Bronchial epithelial cell (primary cell): ENCODE results near the gene LZTR1. TPM values are rescaled to one million over a fixed set of nuclear protein-coding genes. Genes with fewer than 3 reads are reported as not detected.

Experiments
- DNase-seq: peaks from one replicate; pipeline ENCODE4 v3.0.0-alpha.2; 2010; ENCODE audit warnings: low read depth
- FAIRE-seq: peaks from 2 replicates; lab custom pipeline; 2011; peaks lifted over from hg19 to GRCh38; lab: Jason Lieb, UNC
- H3K27me3 ChIP-seq: 2 replicates; pipeline ENCODE4 v1.5.1; 2011; ENCODE audit warnings: low read length; ENCODE audit not compliant: control insufficient read depth, insufficient read depth
- H3K36me3 ChIP-seq: 2 replicates; pipeline ENCODE4 v1.5.1; 2011; ENCODE audit warnings: low read length; ENCODE audit not compliant: control insufficient read depth, insufficient read depth
- H3K4me3 ChIP-seq: 2 replicates; pipeline ENCODE4 v1.5.1; 2011; ENCODE audit warnings: mild to moderate bottlenecking, low read depth, low read length, control low read depth
- total RNA-seq: library from RNA; depleted of rRNA; stranded (reverse); fragments of >200 nt; gene quantifications from 2 replicates; pipeline ENCODE4 v1.2.1, GENCODE V29; 2014
- TF ChIP-seq, protein P1 (sequence below): IDR thresholded peaks from 2 replicates; pipeline ENCODE4 v1.5.1; 2011; ENCODE audit warnings: mild to moderate bottlenecking, moderate library complexity, low read length, control low read depth, inconsistent platforms; ENCODE audit not compliant: insufficient read depth, severe bottlenecking

Gene LZTR1
- total RNA-seq, 1 donor from 2014 or later = 14.7 TPM

DNA sequence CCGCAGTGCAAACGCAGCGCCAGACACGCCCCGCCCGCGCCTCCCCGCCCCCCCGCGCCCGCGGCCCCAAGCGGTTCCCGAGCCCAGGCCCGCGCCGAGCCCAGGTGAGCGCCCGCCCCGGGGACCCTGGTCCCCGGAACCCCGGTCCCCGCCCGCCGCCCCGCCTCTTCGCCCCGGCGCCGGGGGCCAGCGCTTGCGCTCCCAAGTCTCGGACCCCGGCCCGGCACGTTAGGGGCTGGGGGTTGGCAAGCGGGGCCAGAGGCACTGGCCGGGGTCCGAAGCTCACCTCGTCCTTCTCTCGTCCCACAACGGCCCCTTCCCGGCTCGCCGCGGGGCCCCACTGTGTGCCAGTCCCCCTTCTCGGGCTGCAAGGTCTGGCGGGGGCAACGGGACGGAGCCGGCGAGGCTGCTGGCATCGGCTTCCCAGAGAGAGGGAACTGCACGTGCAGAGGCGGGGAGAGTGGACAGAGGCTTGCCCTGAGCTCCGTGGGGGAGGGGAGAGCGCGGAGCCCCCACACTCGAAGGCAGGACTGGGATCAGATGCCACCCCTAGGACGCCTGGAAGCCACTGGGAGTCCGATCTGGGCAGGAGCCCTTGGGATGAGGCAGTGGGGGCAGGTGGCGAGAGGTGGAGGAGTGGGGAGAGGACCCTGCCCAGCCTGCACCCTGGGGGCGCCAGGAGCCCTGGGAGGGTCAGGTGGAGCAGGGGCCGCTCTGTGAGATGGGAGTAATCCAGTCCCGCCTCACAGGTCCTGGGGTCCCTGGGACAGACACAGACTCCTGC is 16.8 kb upstream of the LZTR1 start:
- Histone ChIP-seq H3K4me3 (no peak overlapping the region), H3K36me3 (peaks cover 1% of the 10 kb centered on the region), H3K27me3 (no peaks in the 10 kb centered on the region)
- FAIRE-seq (no peak), DNase-seq (no peak)
- TF ChIP-seq, protein P1, sequence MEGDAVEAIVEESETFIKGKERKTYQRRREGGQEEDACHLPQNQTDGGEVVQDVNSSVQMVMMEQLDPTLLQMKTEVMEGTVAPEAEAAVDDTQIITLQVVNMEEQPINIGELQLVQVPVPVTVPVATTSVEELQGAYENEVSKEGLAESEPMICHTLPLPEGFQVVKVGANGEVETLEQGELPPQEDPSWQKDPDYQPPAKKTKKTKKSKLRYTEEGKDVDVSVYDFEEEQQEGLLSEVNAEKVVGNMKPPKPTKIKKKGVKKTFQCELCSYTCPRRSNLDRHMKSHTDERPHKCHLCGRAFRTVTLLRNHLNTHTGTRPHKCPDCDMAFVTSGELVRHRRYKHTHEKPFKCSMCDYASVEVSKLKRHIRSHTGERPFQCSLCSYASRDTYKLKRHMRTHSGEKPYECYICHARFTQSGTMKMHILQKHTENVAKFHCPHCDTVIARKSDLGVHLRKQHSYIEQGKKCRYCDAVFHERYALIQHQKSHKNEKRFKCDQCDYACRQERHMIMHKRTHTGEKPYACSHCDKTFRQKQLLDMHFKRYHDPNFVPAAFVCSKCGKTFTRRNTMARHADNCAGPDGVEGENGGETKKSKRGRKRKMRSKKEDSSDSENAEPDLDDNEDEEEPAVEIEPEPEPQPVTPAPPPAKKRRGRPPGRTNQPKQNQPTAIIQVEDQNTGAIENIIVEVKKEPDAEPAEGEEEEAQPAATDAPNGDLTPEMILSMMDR = no peak

DNA sequence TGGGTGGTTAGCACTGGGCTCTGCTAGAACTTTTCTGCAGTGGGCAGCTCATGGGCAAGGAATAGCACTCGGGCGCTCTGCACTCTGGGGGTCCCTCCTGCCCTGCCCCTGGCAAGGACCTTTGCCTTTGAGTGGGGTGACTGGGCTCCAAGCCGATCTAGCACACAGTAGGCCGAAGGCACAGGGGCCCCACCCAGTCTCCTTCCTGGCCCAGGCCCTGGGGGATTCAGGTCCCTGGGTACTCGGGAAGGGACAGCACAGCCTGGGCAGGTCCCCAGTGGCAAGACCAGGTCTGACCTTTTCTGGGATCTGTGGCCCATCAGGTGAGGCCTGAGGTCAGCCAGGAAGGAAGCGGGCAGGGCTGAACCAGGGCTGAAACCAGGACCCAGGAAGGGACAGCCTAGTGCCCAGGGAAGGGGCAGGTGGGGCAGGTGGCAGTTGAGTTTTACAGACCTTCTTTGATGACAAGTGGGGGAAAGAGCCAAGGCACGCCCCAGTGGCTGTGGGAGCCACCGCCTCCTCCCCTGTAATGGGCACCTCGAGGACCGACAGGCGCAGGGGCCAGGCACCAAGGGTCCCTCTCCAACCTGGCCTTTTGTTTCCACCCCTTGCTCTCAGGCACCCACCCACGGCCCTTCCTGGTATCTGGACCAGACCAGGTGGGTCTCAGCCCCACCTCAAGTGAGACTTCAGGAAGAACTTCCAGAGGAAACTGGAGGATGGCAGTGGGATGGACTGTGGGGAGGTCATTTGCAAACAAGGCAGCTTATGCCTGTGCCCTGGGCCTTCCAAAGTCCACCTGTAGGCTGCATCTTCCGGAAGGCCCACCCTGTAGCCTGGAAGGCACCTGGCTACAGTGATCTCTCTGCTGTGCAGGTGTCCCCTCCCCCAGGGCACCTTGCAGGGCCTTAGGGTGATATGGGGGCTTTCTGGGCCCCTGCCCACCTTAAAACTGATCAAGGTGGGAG is 15.9 kb upstream of the LZTR1 start:
- Histone ChIP-seq H3K4me3 (no peak overlapping the region), H3K36me3 (peaks cover 1% of the 10 kb centered on the region), H3K27me3 (no peaks in the 10 kb centered on the region)
- DNase-seq = no peak
- TF ChIP-seq, protein P1 = no peak
- no peak for FAIRE-seq

DNA sequence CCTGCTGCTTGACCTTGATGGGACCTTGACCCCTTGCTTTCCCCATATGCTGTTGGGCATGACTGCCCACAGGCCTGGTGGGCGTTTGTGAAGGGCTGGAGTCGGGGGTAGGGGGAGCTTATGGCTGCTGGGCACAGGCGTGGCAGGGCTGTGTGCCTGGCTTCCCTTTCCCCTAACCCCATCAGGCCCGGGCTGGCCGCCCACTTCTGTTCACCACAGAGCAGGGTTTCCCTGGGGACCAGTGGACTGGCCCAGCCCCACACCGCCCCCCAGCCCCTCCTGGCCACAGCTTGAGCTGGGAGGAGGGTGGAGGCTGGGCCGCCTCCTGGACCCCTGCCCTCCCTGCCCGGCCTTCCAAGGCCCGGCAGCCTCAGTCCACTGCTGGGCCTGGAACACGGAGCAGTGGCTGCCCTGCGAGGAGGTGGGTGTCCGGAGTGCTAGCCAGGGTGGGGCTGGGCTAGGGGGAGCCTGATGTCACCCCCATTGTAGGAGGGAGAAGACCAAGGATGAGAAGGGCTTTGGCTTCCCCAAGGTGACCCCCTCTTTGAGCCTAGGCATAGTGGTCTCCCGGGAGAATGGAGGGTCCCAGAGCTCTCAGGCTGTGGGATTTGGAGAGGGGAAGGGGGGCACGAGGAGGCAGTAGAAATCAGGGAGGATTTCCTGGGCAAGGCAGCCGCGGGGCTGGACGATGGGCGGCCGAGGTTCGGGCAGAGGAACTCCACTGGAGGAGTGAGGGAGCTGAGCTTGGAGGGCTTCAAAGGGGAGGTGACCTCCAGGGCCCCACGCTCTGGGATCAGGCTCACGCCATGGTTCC is 15.0 kb upstream of the LZTR1 start, which contains the start of gene AIFM3:
Gene AIFM3 (plus strand): TSS at position 373 of the 814 bp plus-strand sequence. CDS start 690 bp downstream, outside the sequence.
- H3K4me3 ChIP-seq = no peak within 1 kb of the TSS
- H3K36me3 ChIP-seq = peaks cover 1% of the 10 kb centered on the region
- FAIRE-seq (no peak), DNase-seq (no peak)
- no peaks in the 10 kb centered on the region for H3K27me3 ChIP-seq
- TF ChIP-seq, protein P1 = no peak

DNA sequence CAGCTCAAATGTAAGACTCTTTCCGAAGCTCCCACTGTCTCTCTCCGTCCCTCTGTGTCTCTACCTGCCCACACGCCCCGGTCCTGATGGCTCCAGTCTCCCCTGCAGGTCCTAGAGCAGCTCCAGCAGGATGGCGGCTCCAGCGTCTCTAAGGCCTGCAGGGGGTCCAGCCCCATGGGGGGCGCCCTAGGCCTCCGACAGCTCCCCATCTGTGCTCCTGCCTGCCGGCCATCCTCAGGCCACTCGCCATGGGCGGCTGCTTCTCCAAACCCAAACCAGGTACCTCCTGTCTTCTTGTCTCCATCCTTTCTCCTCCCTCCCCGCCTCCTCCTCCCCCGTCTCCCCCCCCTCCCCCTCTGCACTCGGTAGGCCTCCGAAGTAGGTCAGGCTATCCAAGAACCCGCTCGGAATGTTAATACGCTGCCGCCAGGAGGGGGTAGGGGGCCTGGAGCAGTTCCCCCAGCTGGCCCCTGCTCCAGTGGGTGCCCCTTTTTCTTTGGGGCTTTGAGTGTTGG is 14.3 kb upstream of the LZTR1 start:
- Histone ChIP-seq H3K27me3 (no peaks in the 10 kb centered on the region), H3K4me3 (no peak overlapping the region), H3K36me3 (peaks cover 1% of the 10 kb centered on the region)
- TF ChIP-seq, protein P1 = no peak
- FAIRE-seq (no peak), DNase-seq (no peak)

DNA sequence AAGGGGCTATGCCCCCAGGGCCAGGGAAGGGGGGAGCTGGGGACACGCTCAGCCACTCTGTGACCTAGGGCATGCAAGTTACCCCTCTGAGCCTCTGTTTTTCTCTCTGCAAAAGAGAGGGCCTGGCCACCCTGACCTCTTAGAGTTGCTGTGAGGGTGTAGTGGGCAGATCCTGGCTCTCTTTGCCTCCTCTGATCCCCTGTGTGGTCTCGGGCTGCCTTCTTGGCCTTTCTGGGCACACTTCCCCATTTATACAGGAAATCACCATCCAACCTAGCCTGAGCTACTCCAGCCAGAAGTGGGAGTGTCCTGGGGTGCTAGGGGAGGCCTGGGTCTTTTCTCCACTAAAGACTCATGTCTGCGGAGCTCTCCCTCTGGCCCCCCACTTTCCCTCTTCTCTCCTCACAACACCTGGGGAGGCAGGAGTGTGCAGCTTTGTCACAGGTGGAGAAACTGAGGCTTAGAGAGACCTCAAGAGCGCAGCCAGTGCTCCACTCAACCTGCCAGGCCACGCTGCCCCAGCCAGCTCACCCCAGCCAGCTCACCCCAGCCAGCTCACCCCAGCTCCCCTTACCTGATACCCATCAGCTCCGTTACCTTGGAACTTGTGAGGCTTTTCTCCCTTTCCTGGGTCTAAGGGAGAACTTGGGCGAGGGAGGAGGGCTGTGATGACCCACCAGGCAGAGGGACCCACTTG is 13.7 kb upstream of the LZTR1 start:
- peaks cover under 1% of the 10 kb centered on the region for H3K36me3 ChIP-seq
- TF ChIP-seq, protein P1 = no peak
- FAIRE-seq = no peak

More for the DNA sequence above, 13.7 kb upstream of the LZTR1 start:
- no peak for DNase-seq
- Histone ChIP-seq H3K4me3 (no peak overlapping the region), H3K27me3 (no peaks in the 10 kb centered on the region)
